Heart left ventricle (tissue), 16 donors: Measurements from ENCODE around the gene TBC1D25. TPM values are rescaled to one million over a fixed set of nuclear protein-coding genes. Genes with fewer than 3 reads are reported as not detected.
"Not testable (repeated sequence)": the region's sequence is repeated elsewhere in the genome, so short reads cannot be mapped to it uniquely, and the experiment has no call there.

Source experiments
- ATAC-seq, 4 donors: fragments of 200-7000 bp; cut with Tn5 transposase; one replicate each; pipeline ENCODE4 v1.9.1; 2020 to 2022; ENCODE audit warnings: moderate library complexity in 4 of 4, mild to moderate bottlenecking in 3 of 4, moderate number of reproducible peaks in 1 of 4
- DNase-seq, 5 donors: peaks; one replicate each; pipeline ENCODE4 v3.0.0-alpha.2; 2020
- H3K27ac ChIP-seq, 12 donors: fragments of 200-600 bp; sonication (generic) in 4 of 12; one replicate each; pipeline versions ENCODE4 v1.5.0 to v1.8.0; 2016 to 2022; ENCODE audit warnings: mild to moderate bottlenecking in 2 of 12
- H3K27me3 ChIP-seq, 9 donors: fragments of 200-600 bp; sonication (generic) in 2 of 9; one replicate each; pipeline versions ENCODE4 v1.5.1 to v1.8.0; 2016 to 2022; ENCODE audit warnings: mild to moderate bottlenecking in 3 of 9
- H3K36me3 ChIP-seq, 9 donors: fragments of 200-600 bp; sonication (generic) in 2 of 9; one replicate each; pipeline versions ENCODE4 v1.5.0 to v1.8.0; 2018 to 2022; ENCODE audit warnings: mild to moderate bottlenecking in 2 of 9
- H3K4me1 ChIP-seq, 12 donors: fragments of 200-600 bp; sonication (generic) in 4 of 12; one replicate each; pipeline versions ENCODE4 v1.5.0 to v1.8.0; 2016 to 2022; ENCODE audit warnings: mild to moderate bottlenecking in 3 of 12
- H3K4me3 ChIP-seq, 12 donors: fragments of 200-600 bp; sonication (generic) in 4 of 12; one replicate each; pipeline versions ENCODE4 v1.5.0 to v1.8.0; 2017 to 2022; ENCODE audit warnings: mild to moderate bottlenecking in 9 of 12, moderate library complexity in 4 of 12
- H3K9me3 ChIP-seq, 12 donors: fragments of 200-600 bp; sonication (generic) in 4 of 12; one replicate each; pipeline versions ENCODE4 v1.5.0 to v1.8.0; 2016 to 2022; ENCODE audit warnings: mild to moderate bottlenecking in 1 of 12
- POLR2A ChIP-seq, 2 donors: fragments of 450-650 bp; IDR thresholded peaks; one replicate each; pipeline ENCODE4 v1.6.1; 2017; ENCODE audit warnings: antibody characterized with exemption in 2 of 2, mild to moderate bottlenecking in 2 of 2, moderate library complexity in 2 of 2
- WGBS, 4 donors: extraction: QIAGEN DNeasy Blood & Tissue Kit in 2 of 4; methylation state at CpG; one replicate each; pipeline versions ENCODE4 v1.1.5 to v1.1.7; 2013 to 2018; 5-methylcytosine and 5-hydroxymethylcytosine counted together
- intact Hi-C, 10 donors: fragments of 100-400 bp; cut with DNase I; formaldehyde crosslinking; loops; one replicate each; pipeline versions ENCODE4 v1.11.1 to v1.14.2; 2022
- polyA plus RNA-seq, 2 donors: library from polyadenylated mRNA; stranded (reverse); fragments of 200-250 nt; gene quantifications; one replicate each; pipeline ENCODE4 v1.2.3, GENCODE V29; 2013
- total RNA-seq, 9 donors: library from RNA; depleted of rRNA in 2 of 9; stranded (reverse); fragments of >200 nt in 2 of 9; fragmentation: NEBNext Ultra II Directional in 3 of 9; extraction: Animal tissue kit (Norgen Biotek cat#: 25700) in 3 of 9; gene quantifications; one replicate each; pipeline versions ENCODE4 v1.1.0 to v1.2.4, GENCODE V29; 2016 to 2023
- TF ChIP-seq, protein P1 (sequence below), 12 donors: fragments of 200-600 bp; sonication (generic) in 4 of 12; IDR thresholded peaks; one replicate each; pipeline versions ENCODE4 v1.5.0 to v1.8.0; 2018 to 2022; ENCODE audit warnings: antibody characterized with exemption in 12 of 12, mild to moderate bottlenecking in 5 of 12
- donor health status: ischemic (EF 13 %, LVEDD 7.1; RV severe dilation, severe dysfunction).
- donor health status: healthy with polysubstance abuse.
- donor health status: DM: no; HTN: yes; CAD: no.
- donor health status: DM: no; HTN: no; CAD: no.
- donor health status: ischemic (EF 25% LVEDD 6.9; RV normal size, moderate dysfunction).
- donor health status: ischemic (EF 25% LVEDD 5.7; RV mildly dilated, moderate dysfunction).
- donor health status: healthy.
- donor health status: DM: yes; HTN: yes; CAD: no.
- donor health status: ischemic (EF 35%, LVEDD 5.7; RV mildly dilated, moderate dysfunction).
- donor health status: nonischemic (EF 11% LVEDD 7.7; RV severe dilation, severe dysfunction).
- donor health status: DM: yes; HTN: yes; CAD: no.
- donor health status: PGD.
- donor health status: ischemic (EF 29% LVEDD 5.4; RV normal size, mild dysfunction).
- donor health status: nonischemic (EF 23%, LVEDD 6.1; RV moderate dilation, normal function).

The TBC1D25 gene
- total and polyA plus RNA-seq, 11 donors: 5.2 to 23.7 (median 16.8) TPM

DNA sequence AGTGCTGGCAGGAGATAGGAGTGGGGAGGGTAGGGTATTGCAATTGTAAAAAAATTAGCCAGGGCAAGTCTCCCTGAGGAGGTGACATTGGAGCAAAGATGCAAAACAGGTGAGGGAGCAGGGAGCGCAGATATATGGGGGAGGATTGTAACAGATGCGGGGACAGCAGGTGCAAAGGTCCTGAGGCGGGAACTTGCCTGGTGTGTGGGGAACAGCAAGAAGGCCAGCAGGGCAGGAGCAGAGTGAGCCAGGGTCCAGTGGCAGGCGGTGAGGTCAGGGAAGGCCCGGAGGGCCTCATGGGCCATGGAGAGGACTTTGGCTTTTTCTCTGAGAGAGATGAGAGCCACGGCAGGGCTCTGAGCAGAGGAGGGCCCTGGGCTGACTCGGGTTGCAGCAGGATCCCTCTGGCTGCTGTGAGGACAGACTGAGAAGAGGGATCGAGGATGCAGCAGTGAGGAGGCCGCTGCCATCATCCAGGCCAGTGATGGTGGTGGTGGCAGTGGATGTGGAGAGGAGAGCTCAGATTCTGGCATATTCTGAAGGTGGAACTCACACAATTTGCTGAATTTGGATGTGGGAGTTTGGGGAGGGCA is 24.6 kb upstream of the TBC1D25 start:
- H3K9me3 ChIP-seq: no peaks in the 10 kb centered on the region
- intact Hi-C loops: loop anchor here in 1 of 10 donors (5.0 kb wide), 1 partner anchor 433 kb away; no protein-coding TSS in a partner anchor
- H3K36me3 ChIP-seq: peaks cover 0 to 4% (median 0%) of the 10 kb centered on the region in 9 donors
- peaks cover 0 to under 1% (median 0%) of the 10 kb centered on the region in 12 donors for H3K4me1 ChIP-seq
- no peak overlapping the region for H3K27ac ChIP-seq
- TF ChIP-seq, protein P1, sequence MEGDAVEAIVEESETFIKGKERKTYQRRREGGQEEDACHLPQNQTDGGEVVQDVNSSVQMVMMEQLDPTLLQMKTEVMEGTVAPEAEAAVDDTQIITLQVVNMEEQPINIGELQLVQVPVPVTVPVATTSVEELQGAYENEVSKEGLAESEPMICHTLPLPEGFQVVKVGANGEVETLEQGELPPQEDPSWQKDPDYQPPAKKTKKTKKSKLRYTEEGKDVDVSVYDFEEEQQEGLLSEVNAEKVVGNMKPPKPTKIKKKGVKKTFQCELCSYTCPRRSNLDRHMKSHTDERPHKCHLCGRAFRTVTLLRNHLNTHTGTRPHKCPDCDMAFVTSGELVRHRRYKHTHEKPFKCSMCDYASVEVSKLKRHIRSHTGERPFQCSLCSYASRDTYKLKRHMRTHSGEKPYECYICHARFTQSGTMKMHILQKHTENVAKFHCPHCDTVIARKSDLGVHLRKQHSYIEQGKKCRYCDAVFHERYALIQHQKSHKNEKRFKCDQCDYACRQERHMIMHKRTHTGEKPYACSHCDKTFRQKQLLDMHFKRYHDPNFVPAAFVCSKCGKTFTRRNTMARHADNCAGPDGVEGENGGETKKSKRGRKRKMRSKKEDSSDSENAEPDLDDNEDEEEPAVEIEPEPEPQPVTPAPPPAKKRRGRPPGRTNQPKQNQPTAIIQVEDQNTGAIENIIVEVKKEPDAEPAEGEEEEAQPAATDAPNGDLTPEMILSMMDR (IDR thresholded peaks at IDR 0.05): no peak
- no peak for TF ChIP-seq POLR2A (IDR thresholded peaks at IDR 0.05)
- H3K4me3 ChIP-seq: no peak overlapping the region
- no peak for ATAC-seq
- no peak for DNase-seq
- H3K27me3 ChIP-seq: no peaks in the 10 kb centered on the region
- WGBS, 4 donors: 90 to 98% (median 95%) methylated on average over 9 of the region's 9 CpGs

DNA sequence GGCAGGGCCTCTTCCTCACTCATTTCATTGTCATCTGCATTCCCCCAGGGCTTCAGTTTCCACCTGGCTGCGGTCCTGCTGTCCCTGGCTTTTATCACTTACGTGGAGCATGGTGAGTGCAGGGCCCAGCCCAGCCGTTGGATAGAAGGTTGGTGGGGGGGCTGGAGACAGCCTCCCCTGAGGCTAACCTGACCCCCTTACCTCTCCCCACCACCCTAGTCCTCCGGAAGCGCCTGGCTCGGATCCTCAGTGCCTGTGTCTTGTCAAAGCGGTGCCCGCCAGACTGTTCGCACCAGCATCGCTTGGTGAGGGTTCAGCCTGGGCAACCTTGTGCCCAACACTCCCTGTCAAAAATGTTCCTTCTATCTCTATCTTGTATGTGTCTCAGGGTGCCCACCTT is 23.7 kb upstream of the TBC1D25 start:
- 52 to 76% (median 55%) methylated on average over 9 to 10 of the region's 10 CpGs for WGBS, 4 donors
- H3K27ac ChIP-seq: peak overlapping the region in 9 of 12 donors; percentile 11 to 76 (median 57)
- intact Hi-C loops: no loop called here

DNA sequence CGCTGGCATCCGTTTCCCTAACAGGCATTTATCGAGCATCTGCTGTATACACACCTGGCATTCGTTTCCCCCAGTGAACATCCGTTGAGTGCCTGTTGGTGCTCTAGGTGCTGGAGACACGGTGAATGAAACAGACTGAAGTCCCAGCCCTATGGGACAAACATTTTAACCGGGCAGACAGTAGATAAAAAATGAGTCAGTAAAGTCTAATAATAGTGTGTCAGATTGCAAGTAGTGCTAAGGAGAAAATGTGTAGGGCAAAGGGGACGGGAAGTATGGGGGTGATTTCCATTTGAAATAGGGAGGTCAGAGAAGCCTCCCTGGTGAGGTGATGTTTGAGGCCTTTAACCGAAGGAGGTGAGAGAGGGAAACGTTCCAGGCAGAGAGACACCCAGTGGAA is 23.2 kb upstream of the TBC1D25 start:
- TF ChIP-seq, protein P1 (IDR thresholded peaks at IDR 0.05): no peak
- no peak for TF ChIP-seq POLR2A (IDR thresholded peaks at IDR 0.05)
- Histone ChIP-seq H3K36me3 (peaks cover 0 to 4% (median 0%) of the 10 kb centered on the region in 9 donors), H3K9me3 (no peaks in the 10 kb centered on the region), H3K4me3 (no peak overlapping the region), H3K4me1 (peaks cover 0 to 1% (median 0%) of the 10 kb centered on the region in 12 donors), H3K27me3 (no peaks in the 10 kb centered on the region), H3K27ac (peak overlapping the region in 9 of 12 donors; percentile 11 to 76 (median 57))
- no peak for DNase-seq
- intact Hi-C loops: no loop called here
- ATAC-seq: peak; percentile 38 to 62 (median 56)
- WGBS, 4 donors: 55 to 62% (median 57%) methylated on average over 10 of the region's 10 CpGs

More for the DNA sequence above, 23.7 kb upstream of the TBC1D25 start:
- peak in 3 of 4 donors; percentile 13 to 46 (median 14) for ATAC-seq
- Histone ChIP-seq H3K36me3 (peaks cover 0 to 4% (median 0%) of the 10 kb centered on the region in 9 donors), H3K4me1 (no peaks in the 10 kb centered on the region), H3K27me3 (no peaks in the 10 kb centered on the region), H3K9me3 (no peaks in the 10 kb centered on the region), H3K4me3 (no peak overlapping the region)
- no peak for DNase-seq
- no peak for TF ChIP-seq POLR2A (IDR thresholded peaks at IDR 0.05)
- TF ChIP-seq, protein P1 (IDR thresholded peaks at IDR 0.05): no peak

DNA sequence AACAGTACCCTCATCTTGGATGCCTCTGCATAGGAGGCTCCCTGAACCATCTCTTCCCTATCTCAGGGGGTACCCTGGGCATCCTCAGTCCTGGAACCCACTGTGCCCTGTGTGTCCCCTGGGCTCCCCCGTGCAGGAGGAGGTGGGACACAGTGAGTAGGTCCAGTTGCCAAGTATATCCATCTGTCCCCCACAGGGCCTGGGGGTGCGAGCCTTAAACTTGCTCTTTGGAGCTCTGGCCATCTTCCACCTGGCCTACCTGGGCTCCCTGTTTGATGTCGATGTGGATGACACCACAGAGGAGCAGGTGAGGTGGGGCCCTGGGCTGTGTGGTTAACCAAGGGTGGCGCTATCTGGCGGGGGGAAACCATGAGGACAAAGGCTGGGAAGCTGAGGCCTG is 22.5 kb upstream of the TBC1D25 start:
- peaks cover 0 to 3% (median 0%) of the 10 kb centered on the region in 12 donors for H3K4me1 ChIP-seq
- no peaks in the 10 kb centered on the region for H3K27me3 ChIP-seq
- H3K4me3 ChIP-seq: no peak overlapping the region
- ATAC-seq (no peak), DNase-seq (no peak)
- H3K36me3 ChIP-seq: peaks cover 0 to 4% (median 0%) of the 10 kb centered on the region in 9 donors
- intact Hi-C loops: no loop called here
- TF ChIP-seq, protein P1 (IDR thresholded peaks at IDR 0.05): no peak
- no peak for TF ChIP-seq POLR2A (IDR thresholded peaks at IDR 0.05)
- no peaks in the 10 kb centered on the region for H3K9me3 ChIP-seq
- 75 to 93% (median 87%) methylated on average over 5 of the region's 5 CpGs for WGBS, 4 donors
- H3K27ac ChIP-seq: peak overlapping the region in 6 of 12 donors; percentile 39 to 76 (median 57)

DNA sequence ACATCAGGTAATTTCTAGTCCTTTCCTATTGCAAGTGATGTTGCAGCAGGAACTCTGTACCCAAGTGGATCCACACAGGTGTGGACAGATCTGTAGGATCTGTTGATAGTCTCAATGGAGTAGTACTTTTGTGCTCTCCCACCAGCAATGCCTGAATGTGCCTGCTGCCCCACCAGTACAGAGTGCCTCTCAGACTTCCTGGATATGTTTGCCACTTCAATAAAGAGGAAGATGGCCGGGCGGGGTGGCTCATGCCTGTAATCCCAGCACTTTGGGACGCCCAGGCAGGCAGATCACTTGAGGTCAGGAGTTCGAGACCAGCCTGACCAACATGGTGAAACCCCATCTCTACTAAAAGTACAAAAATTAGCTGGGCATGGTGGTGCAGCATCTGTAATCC is 20.0 kb upstream of the TBC1D25 start:
- ATAC-seq, H3K9me3 ChIP-seq, H3K4me3 ChIP-seq, H3K27me3 ChIP-seq, intact Hi-C loops, DNase-seq, H3K36me3 ChIP-seq, H3K27ac ChIP-seq, H3K4me1 ChIP-seq: not testable (repeated sequence)
- 72 to 87% (median 76%) methylated on average over 4 of the region's 4 CpGs for WGBS, 4 donors
